ENCODE measurements around the gene STEAP4.

- TF ChIP-seq POLR2AphosphoS5 (IDR thresholded peaks at IDR 0.05; ENCODE audit: low read depth, low read length) = no peak
- TF ChIP-seq REST (IDR thresholded peaks at IDR 0.05; ENCODE audit: insufficient read depth in 1 of 2, low read depth in 2 of 2, low read length in 2 of 2) = no peak
Measured at GRCh38 chr7:88312061-88312663, 5.5 kb upstream of the STEAP4 start.

Measured in PFSK-1 (cell line).